Frontal cortex (tissue), 4 donors: Measurements from ENCODE around the gene EPB41L4B. TPM values are rescaled to one million over a fixed set of nuclear protein-coding genes. Genes with fewer than 3 reads are reported as not detected.

Experiments used
- DNase-seq, 2 donors: peaks; one replicate each; pipeline ENCODE4 v3.0.0; 2012; ENCODE audit warnings: low spot score in 2 of 2
- FAIRE-seq: peaks from 2 replicates; lab custom pipeline; 2012; peaks lifted over from hg19 to GRCh38; lab: Jason Lieb, UNC
- total RNA-seq: library from RNA; depleted of rRNA; stranded (reverse); fragments of >200 nt; gene quantifications from one replicate; pipeline ENCODE4 v1.2.3, GENCODE V29; 2014
- donor health status: control.
- donor health status: control.
- donor health status: control.

The EPB41L4B gene
- total RNA-seq, 1 donor from 2014 or later: 2.9 TPM

DNA sequence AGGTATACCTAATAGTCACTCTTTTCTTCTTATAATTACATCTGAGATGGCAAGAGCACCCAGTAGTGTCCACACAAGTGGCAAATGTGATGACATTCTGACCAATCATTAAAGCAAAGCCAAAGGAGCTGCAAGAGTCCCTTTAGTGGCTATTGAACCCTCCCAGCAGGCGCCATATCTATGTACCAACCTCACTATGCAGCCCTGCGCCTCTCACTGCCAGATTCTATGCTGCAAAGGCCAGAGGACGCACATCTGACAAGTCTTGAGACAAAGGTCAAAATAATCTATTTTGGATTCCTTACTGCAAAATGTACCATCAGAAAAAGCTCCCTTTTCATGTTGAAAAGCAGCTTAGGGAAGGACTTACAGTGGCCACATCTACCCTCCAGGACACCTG, 47.0 kb downstream of the EPB41L4B start:
- FAIRE-seq (no peak), DNase-seq (no peak)

DNA sequence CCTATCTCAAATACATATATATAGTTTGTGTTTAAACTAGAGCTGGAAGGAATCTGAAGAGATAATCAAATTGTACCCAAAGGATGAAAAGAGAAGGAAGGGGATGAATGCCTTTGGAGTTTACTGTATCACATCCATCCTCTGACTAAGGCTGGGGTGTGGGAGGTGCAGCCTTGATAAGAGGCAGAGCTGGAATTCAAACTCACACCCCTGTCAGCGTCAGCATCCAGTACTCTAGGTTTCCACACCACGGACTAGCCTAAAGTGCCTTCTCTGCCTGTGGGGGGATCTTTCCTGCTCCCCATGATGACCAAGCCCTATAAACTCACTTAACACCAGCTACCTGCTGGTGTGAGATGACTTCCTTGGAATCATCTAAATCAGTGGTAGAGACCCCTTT, 48.1 kb downstream of the EPB41L4B start:
- FAIRE-seq: no peak
- DNase-seq: no peak

DNA sequence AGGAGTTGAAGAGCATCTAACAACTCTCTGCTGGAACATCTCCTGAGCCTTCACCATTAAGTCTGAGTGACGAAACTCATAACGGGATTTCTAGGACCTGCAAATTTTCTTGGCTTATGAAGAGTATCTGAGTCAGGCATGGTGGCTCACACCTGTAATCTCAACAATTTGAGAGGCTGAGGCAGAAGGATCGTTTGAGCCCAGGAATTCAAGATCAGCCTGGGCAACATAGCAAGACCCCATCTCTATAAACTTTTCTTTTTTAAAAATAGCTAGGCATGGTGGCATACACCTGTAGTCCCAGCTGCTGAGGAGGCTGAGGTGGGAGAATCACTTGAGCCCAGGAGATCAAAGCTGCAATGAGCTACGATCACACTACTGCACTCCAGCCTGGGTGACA, 48.8 kb downstream of the EPB41L4B start:
- DNase-seq (no peak), FAIRE-seq (no peak)

DNA sequence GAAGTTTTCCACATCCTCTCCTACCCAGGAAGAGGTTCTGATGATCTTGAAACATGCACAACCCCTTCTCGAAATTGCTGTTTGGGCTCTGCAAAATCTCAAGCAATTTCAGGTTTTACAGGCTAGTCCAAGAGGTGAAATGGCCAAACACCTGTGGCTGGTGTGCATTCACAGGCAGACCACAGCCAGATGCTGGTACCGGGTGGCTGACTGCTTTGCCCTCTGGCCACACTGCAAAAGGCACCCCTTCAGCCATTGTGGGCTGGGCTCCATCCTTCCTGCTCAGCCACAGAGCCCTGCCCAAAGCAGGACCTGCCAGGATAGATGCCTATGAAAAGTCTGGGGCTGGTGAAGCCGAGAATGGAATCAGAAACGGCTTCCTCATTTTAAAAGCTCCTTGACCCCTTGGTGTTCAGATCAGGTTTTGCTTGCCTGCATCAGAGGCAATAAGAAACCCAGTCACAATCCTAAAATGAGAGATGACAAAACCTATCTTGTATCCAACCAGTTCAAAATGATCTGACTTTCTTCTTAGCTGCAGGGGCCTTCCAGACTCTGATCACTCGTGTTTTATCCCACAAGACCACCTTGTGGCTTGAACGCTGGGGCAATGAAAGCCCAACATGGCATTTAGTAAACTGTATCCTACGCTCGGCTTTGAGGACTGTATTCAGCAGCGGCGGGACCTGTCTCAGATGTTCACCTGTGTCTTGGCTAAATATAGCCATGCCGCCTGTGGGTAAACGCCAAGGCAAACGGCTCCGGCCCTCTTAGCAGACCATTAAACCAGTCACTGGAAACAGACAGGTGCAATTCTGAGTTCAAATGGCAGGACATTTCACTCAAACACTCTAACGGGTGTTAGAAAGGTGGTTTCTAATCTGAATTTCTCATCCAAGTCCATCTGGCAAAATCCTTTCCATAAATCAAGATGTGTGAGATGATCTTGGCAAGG, 49.6 kb downstream of the EPB41L4B start:
- no peak for DNase-seq
- FAIRE-seq: no peak

DNA sequence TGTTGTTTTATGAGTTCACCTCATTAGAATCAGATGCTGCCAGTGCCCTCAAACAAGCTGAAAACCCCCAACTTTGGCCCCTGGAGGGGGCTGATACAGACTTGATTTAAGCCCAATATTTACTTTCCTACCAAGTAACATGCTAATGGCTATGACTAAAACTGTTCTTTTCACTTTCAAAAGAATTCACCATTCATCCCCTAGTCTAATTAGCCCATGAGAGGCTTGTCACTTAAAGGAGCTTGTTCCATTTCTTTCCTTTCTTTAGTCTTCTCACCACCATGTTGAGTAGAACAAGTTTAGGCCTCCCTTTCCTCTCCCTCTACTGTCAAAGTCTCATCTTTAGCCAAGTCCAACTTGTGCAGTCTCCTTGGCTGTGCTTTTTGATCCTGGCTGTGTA, 50.4 kb downstream of the EPB41L4B start:
- DNase-seq (no peak), FAIRE-seq (no peak)

DNA sequence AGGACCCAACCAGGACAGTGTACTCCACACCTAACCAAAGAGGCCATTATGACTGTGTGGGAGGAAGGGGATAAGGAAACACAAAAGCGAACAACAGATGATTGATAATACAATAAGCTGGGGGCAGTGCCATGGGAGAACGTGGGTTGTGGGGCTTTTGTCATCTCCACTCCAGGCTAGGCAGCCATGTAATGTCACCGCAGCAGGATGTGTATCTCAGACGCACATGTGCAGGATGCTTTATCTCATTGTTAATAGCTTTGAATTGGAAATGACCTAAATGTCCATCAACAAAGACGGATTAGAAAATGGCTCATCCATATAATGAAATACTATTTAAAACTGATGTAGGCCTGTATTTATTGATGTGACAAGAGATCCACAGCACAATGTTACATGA, 51.0 kb downstream of the EPB41L4B start:
- no peak for DNase-seq
- FAIRE-seq: no peak

DNA sequence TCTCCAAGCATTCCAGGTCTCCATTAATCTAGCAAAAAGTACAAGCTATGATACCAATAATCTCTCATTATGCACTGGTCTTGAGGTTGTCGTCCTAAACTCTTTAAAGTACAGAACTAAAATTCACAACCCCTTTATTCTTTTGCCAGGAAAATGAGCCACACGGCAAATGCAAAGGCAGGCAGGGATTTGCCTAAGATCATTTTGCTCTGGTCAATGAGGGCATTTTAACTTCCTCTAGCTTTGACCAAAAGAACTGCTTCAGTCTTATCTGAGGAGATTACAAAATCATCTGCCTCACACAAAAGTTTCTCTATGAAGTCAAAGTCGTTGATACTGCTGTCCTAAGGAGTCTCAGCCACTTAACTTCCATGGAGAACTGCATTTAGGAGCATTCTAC, 51.8 kb downstream of the EPB41L4B start:
- FAIRE-seq: no peak
- no peak for DNase-seq

DNA sequence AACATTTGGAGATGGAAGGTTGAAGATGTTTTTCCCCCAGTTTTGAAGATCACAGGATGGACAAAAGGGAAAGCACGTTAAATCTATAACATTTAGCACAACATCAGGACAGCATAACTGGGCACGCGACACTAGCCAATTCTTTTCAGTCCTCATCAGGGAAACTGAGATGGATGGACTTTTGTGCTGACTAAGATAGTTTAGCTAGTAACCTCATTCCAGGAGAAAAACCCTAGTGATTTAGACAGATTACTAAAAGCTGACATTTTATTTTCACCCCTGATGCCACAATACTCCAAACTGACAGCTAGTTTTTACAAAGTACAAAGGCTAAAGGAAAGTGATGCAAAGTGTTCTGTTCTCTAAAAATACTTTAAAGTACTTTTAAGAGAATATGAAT, 53.3 kb downstream of the EPB41L4B start:
- DNase-seq (no peak), FAIRE-seq (no peak)

DNA sequence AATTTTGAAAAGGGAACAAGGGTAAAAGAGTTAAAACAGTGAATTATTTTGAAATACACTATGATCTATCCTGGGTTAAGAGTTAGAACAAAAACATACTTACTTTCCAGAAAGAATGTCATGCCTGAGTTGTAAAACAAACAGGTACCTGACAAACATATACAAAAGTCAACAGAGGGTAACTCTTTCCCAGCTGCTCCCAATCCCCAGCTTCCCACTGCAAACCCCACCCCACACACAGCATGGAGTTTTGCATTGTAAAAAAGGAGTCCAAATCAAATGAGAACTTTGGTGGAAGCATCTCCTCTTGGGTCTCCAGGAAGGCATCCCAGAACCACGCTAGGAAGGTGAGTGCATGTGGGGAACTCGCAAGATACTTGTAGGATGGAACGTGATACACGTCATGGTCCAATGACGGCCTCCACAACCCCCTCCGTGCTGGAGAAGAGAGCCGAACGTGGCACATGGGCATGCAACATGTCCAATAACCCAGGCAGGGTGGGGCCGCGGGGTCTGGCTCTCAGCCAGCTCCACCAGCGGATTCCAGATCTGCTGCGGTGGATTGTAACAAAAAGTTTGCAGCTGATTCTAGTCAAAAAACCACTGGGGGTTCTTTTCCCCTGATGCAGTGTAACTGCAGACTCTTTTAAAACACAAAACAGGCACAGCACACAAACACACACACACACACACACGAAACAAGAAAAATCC, 55.8 kb downstream of the EPB41L4B start:
- no peak for DNase-seq

DNA sequence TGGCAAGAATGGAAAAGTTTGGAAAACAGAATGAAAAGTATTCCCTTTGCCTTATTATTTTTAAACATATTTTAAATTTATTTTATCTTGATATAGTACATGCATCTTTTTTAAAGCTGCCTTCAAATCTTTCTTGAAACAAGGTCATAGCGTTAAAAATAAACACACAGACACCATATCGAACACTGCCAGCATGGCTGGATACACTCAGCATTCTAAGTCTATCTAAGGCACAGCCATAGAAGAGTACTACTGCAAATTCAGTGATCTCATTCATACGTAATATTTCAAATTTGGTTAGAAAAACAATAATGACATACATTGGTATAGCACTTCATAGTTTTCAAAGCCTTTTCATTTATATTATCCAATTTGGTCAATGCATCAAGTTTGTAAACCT, 57.5 kb downstream of the EPB41L4B start:
- FAIRE-seq: no peak
- DNase-seq: no peak

More for the DNA sequence above, 55.8 kb downstream of the EPB41L4B start:
- FAIRE-seq: no peak

DNA sequence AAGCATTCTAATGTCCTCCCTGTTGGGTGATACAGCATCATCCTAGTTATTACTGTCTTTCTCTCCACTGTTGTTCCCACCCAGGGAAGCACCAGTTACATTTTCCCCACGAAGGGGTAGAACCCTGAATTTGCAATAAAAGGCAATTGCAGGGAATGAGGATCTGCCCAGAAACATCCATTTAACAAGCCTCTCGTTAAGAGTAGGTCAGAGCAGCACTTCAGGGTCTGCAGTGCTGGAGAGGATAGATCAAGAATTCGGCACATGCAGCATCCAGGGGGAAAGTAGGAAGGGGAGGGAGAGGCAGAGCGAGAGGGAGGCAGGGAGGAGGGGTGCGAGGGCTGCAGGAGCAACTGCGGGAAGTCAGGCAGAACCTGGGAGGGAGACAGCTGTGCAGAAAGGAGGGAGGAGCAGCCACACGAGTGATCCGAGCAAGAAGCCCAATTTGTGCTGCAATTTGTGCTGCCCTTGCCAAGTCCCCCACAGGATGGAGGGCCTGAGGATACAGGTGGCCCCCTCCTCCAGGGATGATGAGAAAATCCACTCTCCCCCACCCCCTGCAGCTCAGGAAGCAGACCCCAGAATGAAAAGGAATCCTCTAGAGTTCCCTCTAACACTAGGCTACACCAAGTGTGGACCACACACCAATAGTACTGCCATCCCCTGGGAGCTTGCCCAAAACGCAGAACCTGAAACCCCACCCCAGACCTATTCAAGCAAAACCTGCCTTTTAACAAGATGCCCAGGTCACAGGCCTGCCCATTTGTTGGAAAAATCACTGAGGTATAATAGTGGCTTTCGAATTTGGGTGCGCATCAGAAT, 62.2 kb downstream of the EPB41L4B start:
- no peak for FAIRE-seq
- DNase-seq: no peak

DNA sequence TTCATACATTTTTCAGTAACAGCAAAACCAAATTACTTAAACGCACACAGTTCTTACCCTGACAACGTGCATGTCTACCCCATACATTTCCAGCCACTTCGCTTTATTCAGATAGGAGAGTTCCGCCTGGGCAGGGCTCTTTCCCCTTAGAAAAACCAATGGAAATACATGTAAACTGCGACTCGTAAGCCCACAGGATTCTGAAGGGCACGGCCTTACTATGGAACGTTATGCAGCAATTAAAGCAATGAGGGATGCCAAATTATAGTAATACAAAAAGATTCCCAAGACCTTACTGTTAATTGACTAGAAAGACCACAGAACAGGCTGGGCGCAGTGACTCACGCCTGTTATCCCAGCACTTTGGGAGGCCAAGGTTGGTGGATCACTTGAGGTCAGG, 64.5 kb downstream of the EPB41L4B start:
- DNase-seq: no peak
- no peak for FAIRE-seq

DNA sequence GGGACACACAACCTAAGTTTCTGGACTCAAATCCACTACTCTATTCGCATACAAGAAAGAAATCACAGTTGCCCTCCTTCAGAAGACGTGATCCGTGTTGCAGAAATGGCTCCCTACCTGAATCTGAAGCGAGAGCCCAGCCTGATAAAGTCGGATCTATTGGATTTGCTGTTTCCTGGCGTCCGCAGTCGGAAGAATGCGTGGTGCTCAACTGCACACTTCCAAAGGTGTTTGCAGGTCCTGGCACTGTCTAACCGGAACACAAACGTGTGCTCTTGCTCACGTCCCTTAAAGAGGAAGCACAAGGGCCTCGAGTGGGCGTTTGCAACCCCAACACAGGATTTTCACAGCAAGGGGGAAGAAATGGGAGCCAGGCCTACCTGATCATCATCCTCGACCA, 65.5 kb downstream of the EPB41L4B start:
- DNase-seq: no peak
- FAIRE-seq: no peak

DNA sequence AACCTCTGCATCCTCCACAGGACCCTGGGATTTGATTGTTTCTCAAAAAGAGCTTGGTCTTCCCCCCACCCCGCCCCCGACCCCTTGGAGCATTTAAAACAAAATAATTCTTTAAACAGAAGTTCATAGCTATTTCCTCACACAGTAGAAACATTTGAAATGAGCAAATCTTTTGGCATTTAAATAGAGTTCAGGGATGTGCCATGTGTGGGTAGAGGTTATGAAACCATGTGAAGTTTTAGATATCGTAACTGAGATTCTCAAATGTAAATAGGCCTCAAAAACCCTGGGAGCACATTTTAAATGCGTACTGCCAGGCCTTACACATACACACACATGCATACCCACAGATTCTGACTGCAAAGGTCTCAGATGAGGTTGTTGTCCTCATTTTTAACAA, 66.5 kb downstream of the EPB41L4B start:
- FAIRE-seq: no peak
- DNase-seq: no peak

DNA sequence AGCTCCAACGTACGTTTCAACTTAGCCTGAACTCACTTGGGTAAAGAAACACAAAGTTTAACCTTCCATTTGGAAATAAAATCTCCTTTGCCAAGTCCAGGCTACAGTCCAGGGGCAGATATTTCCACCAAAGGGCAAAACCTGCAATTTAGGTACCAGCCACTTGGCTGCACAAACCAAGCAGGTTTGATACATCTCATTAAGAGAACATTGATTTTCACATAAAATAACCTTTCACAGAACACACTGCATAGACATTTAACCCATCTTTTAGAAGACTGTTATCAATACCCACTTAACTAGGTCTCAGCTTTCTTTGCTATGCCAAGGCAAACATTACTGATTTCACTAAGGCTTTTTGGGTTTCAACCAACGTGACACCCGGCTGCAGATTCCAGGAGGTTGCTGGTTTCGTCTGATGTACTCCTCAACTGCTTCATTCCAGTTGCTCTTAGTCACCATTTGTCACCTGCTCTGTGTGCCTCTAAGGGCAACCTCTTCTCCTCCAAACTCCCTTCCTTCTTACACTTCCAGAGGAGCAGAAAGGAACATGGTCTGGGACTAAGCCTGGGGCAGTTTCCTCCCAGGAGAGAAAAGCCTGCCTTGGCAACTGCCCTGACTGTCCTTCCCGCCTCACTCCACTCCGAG, 67.1 kb downstream of the EPB41L4B start:
- FAIRE-seq (no peak), DNase-seq (no peak)

DNA sequence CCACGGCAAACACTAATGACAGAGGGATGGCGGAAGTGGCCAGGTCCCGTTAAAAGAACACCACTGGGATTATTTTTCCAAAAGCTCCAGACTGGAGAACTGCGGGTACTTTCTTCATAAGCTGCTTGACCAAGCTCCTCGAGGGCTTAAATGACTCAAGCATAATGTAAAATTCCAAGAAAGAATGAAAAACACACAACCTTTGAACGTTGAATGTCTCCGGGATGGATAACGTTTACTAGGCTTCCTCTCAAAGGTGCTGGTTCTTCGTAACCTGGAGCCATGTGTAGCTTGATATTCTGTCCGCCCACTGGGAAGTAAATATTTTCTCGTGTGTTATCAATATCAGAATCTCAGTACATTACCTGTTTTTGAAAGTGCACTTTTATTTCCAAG, 67.6 kb downstream of the EPB41L4B start:
- no peak for FAIRE-seq
- DNase-seq: no peak

DNA sequence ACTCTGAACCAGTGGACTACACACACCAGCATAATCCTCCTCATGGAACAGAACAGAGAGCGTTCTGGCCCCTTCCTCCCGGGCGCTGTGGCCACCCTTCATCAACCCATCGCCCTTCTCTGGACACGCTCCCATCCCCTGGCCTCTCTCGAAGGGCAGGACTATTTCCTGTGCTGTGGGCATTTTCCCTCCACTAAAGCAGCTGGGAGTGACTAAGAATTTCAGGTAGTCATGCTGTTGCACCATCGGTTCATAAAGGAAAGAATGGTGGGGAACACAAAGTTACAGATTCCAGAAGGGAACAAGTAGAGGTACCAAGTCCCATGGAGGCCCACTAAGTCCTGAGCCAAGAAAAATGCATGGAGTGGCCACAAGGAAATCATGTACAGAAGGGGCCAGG, 68.6 kb downstream of the EPB41L4B start:
- FAIRE-seq: no peak
- no peak for DNase-seq

DNA sequence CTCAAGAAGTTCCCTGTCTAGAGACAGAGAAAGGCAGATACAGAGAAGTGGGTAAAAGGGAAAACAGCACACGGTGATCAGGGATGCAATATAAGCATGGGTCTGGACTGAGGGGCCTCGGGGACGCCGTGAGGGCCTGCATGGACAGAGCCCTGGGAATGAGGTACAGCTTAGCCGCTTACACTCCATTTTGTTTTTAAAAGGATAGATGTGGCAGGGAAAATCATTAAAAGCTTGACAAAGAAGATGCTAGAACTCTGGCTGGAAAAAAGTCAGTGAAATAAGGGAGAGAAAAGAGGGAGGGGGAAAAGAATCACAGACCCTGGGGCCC, 69.1 kb downstream of the EPB41L4B start:
- DNase-seq (no peak), FAIRE-seq (no peak)

DNA sequence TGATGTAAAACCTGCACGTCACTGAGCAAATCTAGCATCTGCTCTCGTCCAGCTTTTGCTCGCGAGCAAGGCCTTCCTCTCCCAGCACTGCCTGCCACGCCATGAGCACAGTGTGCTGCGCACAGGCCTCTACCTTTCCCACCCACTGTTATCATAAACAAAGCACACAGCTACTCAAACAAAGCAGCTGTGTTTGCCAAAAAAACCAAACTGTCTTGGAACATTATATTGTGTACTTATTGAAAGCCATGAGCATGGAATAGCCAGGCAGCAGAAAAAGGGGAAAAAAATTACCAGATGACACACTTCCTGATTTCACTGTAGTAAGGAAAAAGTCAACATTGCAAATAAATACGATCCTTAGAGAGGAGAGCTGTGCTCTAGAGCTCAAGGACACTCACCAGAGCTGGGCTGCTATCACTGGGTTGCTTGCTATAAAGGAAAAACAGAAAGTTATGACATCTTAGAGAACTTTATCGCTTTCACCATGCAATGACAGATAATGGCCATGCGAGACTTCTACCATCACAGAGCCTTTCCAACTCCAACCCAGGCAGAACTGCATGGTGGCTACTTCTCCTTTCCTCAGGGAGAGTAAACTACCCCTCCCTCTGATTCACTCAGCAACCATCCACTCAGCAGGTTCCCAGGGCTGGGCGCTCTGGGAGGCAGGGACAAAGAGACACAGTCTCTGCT, 69.6 kb downstream of the EPB41L4B start:
- DNase-seq (no peak), FAIRE-seq (no peak)

DNA sequence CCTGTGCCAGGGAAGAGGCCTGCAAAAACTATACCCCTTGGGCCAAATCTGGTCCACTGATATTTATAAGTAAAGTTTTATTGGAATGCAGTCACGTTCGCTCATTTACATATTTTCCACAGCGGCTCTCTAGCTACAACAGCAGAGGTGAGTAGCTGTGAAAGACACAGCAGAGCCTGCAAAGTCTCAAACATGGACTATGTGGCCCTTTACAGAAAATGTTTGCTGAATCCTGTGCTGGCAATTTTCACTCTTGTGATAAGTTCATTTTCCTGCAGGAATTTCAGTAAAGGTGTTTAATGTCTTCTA, 70.1 kb downstream of the EPB41L4B start:
- DNase-seq (no peak), FAIRE-seq (no peak)
